ENCODE data around the gene TSNAXIP1. TPM values are rescaled to one million over a fixed set of nuclear protein-coding genes. Genes with fewer than 3 reads are reported as not detected.

Gene TSNAXIP1
- total RNA-seq, 2 donors from 2014 or later: 0.13 to 0.30 TPM

DNA sequence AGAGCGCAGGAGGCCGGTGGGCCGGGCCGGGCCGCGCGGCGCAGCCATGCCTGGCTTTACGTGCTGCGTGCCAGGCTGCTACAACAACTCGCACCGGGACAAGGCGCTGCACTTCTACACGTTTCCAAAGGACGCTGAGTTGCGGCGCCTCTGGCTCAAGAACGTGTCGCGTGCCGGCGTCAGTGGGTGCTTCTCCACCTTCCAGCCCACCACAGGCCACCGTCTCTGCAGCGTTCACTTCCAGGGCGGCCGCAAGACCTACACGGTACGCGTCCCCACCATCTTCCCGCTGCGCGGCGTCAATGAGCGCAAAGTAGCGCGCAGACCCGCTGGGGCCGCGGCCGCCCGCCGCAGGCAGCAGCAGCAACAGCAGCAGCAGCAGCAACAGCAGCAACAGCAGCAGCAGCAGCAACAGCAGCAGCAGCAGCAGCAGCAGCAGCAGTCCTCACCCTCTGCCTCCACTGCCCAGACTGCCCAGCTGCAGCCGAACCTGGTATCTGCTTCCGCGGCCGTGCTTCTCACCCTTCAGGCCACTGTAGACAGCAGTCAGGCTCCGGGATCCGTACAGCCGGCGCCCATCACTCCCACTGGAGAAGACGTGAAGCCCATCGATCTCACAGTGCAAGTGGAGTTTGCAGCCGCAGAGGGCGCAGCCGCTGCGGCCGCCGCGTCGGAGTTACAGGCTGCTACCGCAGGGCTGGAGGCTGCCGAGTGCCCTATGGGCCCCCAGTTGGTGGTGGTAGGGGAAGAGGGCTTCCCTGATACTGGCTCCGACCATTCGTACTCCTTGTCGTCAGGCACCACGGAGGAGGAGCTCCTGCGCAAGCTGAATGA is 36.0 kb downstream of the TSNAXIP1 start:
- Histone ChIP-seq H3K4me1 (peaks cover 28% of the 10 kb centered on the region), H3K27ac (peak overlapping the region; percentile 97), H3K27me3 (no peaks in the 10 kb centered on the region), H3K4me3 (peak overlapping the region; percentile 79), H3K9ac (ENCODE audit: low read depth in 2 of 2, low read length in 2 of 2) (peak overlapping the region; percentile 70 to 87), H3K9me3 (no peaks in the 10 kb centered on the region), H3K36me3 (no peaks in the 10 kb centered on the region)
- DNase-seq: peak; percentile 59
- intact Hi-C loops (cut with DNase I): no loop called here
- TF ChIP-seq, protein P1, sequence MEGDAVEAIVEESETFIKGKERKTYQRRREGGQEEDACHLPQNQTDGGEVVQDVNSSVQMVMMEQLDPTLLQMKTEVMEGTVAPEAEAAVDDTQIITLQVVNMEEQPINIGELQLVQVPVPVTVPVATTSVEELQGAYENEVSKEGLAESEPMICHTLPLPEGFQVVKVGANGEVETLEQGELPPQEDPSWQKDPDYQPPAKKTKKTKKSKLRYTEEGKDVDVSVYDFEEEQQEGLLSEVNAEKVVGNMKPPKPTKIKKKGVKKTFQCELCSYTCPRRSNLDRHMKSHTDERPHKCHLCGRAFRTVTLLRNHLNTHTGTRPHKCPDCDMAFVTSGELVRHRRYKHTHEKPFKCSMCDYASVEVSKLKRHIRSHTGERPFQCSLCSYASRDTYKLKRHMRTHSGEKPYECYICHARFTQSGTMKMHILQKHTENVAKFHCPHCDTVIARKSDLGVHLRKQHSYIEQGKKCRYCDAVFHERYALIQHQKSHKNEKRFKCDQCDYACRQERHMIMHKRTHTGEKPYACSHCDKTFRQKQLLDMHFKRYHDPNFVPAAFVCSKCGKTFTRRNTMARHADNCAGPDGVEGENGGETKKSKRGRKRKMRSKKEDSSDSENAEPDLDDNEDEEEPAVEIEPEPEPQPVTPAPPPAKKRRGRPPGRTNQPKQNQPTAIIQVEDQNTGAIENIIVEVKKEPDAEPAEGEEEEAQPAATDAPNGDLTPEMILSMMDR (IDR thresholded peaks at IDR 0.05): no peak

DNA sequence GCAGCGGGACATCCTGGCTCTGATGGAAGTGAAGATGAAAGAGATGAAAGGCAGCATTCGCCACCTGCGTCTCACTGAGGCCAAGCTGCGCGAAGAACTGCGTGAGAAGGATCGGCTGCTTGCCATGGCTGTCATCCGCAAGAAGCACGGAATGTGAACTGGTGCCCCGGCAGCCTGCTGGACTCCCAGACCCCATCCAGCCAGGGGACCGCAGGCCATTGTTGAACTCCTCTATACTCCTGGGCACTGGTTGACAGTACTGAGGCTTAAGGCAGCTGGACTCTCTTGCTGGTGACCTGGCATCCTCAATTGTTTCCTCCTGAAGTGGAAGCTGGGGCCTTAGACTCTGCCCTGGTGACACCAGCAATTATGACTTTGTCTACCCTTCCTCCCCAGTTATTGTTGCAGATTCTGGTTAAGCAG is 36.7 kb downstream of the TSNAXIP1 start:
- intact Hi-C loops (cut with DNase I): no loop called here
- Histone ChIP-seq H3K27ac (peak overlapping the region; percentile 97), H3K4me1 (peaks cover 33% of the 10 kb centered on the region), H3K36me3 (no peaks in the 10 kb centered on the region), H3K9ac (ENCODE audit: low read depth in 2 of 2, low read length in 2 of 2) (peak overlapping the region; percentile 70 to 87), H3K9me3 (no peaks in the 10 kb centered on the region), H3K4me3 (peak overlapping the region; percentile 79), H3K27me3 (no peaks in the 10 kb centered on the region)
- DNase-seq: peak; percentile 44
- TF ChIP-seq, protein P1 (IDR thresholded peaks at IDR 0.05): no peak

DNA sequence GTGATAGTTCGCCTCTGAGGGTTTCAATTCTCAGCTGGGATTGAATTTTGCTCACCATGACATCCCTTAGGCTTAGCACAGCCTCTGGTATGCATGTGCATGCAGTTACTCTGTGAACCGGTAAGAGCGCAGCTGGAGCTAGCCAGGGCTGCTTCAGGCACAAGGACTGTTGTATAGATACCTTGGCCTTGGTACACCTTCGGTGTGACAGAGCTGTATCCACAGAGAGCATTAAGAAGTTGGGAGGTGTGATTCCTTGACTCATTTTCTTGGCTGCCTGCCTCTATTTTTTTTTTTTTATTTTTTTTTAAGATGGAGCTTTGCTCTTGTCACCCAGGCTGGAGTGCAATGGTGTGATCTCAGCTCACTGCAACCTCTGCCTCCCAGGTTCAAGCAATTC is 37.8 kb downstream of the TSNAXIP1 start:
- Histone ChIP-seq H3K4me1 (peaks cover 33% of the 10 kb centered on the region), H3K9me3 (no peaks in the 10 kb centered on the region), H3K27ac (no peak overlapping the region), H3K27me3 (no peaks in the 10 kb centered on the region), H3K4me3 (no peak overlapping the region), H3K36me3 (no peaks in the 10 kb centered on the region), H3K9ac (ENCODE audit: low read depth in 2 of 2, low read length in 2 of 2) (no peak overlapping the region)
- intact Hi-C loops (cut with DNase I): no loop called here
- no peak for DNase-seq
- TF ChIP-seq, protein P1 (IDR thresholded peaks at IDR 0.05): no peak

DNA sequence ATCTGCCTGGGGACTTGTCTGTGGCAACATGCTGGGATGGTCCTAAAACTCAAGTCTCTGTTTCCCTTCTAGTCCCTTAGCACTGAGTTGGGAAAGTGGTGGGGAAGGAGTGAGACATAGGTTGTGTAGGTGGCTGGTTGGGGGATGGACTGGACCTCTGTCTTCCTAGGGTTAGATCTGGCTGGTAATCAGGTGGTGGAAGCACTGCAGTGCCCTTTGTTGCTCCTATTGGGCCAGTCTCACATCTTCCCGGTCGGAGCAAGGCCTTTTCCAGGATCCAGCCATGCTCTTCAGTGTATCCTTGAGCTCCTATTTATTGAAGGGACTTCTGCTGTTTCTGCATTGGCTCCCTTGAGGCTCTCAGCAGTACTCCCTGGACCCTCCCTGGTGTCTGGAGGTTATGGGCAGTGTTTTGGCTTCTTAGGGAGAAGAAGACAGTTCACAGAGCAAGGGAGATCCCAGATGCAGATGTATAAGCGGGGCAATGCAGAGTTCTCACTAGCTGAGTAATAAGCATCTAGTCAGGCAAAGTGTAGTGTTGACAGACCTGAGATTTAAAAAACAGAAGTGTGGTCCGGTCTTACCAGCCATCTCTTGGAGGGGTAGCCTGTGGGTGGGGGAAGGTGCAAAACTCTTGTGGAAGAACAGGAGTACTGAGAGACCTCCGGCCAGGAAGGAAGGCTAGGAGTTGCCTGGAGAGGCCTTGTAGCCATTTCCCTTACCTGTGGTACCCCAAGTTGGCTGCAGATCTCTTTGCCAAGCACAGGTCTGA is 38.8 kb downstream of the TSNAXIP1 start:
- peaks cover 33% of the 10 kb centered on the region for H3K4me1 ChIP-seq
- H3K27ac ChIP-seq: peak overlapping the region; percentile 89
- H3K4me3 ChIP-seq: peak overlapping the region; percentile 76
- no peaks in the 10 kb centered on the region for H3K9me3 ChIP-seq
- TF ChIP-seq, protein P1 (IDR thresholded peaks at IDR 0.05): no peak
- intact Hi-C loops (cut with DNase I): no loop called here
- H3K9ac ChIP-seq (ENCODE audit: low read depth in 2 of 2, low read length in 2 of 2): peak overlapping the region; percentile 16 to 97
- H3K36me3 ChIP-seq: no peaks in the 10 kb centered on the region
- no peaks in the 10 kb centered on the region for H3K27me3 ChIP-seq
- DNase-seq: peak; percentile 24

DNA sequence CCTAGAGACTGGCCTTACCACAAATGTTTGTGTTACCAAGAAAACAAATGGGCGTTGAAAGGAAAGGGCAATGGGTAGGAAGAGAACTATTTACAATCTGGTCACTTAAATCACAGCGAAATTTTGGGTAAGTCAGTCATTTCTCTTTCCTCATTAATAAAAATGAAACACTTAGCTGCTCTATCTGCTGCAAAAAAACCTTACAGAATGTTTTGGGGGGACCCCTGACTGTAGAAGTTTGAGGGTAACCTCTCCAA is 39.3 kb downstream of the TSNAXIP1 start:
- peaks cover 33% of the 10 kb centered on the region for H3K4me1 ChIP-seq
- peak overlapping the region; percentile 76 for H3K4me3 ChIP-seq
- DNase-seq: no peak
- TF ChIP-seq, protein P1 (IDR thresholded peaks at IDR 0.05): no peak
- intact Hi-C loops (cut with DNase I): no loop called here
- H3K9me3 ChIP-seq: no peaks in the 10 kb centered on the region
- no peaks in the 10 kb centered on the region for H3K36me3 ChIP-seq
- no peaks in the 10 kb centered on the region for H3K27me3 ChIP-seq
- peak overlapping the region; percentile 89 for H3K27ac ChIP-seq
- peak overlapping the region; percentile 74 to 97 for H3K9ac ChIP-seq (ENCODE audit: low read depth in 2 of 2, low read length in 2 of 2)
